Cardiac muscle cell (in vitro differentiated cells and primary cell): ENCODE data around the gene PDE1A. TPM values are rescaled to one million over a fixed set of nuclear protein-coding genes. Genes with fewer than 3 reads are reported as not detected.

ENCODE experiments used
- DNase-seq, 2 donors: peaks; one replicate each; pipeline versions ENCODE4 v3.0.0 to v3.0.0-alpha.2; 2010 to 2017; ENCODE audit warnings: low read depth in 1 of 2, low spot score in 1 of 2
- H3K27ac ChIP-seq: fragments of 200-600 bp; sonication (generic); 2 replicates; pipeline ENCODE4 v1.5.1; 2016
- H3K27me3 ChIP-seq: fragments of 200-600 bp; sonication (generic); 2 replicates; pipeline ENCODE4 v1.6.0; 2016; ENCODE audit warnings: control low read depth
- H3K36me3 ChIP-seq: fragments of 200-600 bp; sonication (generic); 2 replicates; pipeline ENCODE4 v1.5.1; 2016; ENCODE audit warnings: control low read depth
- H3K4me1 ChIP-seq: fragments of 200-600 bp; sonication (generic); 2 replicates; pipeline ENCODE4 v1.8.1; 2017; ENCODE audit warnings: low read depth, mild to moderate bottlenecking, mixed run types
- H3K4me3 ChIP-seq: fragments of 200-600 bp; sonication (generic); 2 replicates; pipeline ENCODE4 v1.5.1; 2016; ENCODE audit warnings: mild to moderate bottlenecking
- H3K9me3 ChIP-seq: fragments of 200-600 bp; sonication (generic); 2 replicates; pipeline ENCODE4 v1.5.1; 2017; ENCODE audit warnings: low read depth, mild to moderate bottlenecking, control low read depth
- CTCF ChIP-seq: IDR thresholded peaks from 2 replicates; pipeline ENCODE4 v1.5.1; 2012; ENCODE audit warnings: low read depth, mild to moderate bottlenecking, low read length
- polyA plus RNA-seq: library from polyadenylated mRNA; unstranded; fragments of >200 nt; fragmentation: Nextera tagmentation; extraction: Ambion mirVana; gene quantifications from 2 replicates; pipeline ENCODE4 v1.2.1, GENCODE V29; 2016
- total RNA-seq: library from RNA; depleted of rRNA; stranded (reverse); fragments of >200 nt; gene quantifications from 2 replicates; pipeline ENCODE4 v1.2.3, GENCODE V29; 2016

PDE1A gene
- total and polyA plus RNA-seq, 2 experiments from 2014 or later: 0.06 to 0.60 TPM

DNA sequence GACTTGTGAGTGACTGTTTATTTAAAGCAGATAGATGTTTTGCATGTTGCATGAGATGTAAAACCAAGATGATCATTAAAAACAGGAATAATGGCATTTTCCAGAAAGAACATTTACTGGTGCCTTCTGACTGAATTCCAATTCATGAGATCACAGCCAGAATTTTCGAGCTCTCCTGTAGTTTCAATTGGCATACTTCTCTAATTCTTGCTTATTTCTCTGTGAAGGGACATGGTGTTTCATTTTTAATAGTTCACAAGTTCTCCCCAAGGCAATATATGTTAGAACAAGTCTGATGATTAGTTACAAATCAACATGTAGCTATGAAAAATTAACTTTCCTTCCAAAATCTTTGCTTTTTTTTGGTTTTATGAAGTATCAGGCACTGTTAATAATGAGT lies 105.7 kb downstream of the PDE1A start:
- no peak for DNase-seq
- no peaks in the 10 kb centered on the region for H3K4me1 ChIP-seq
- H3K4me3 ChIP-seq: no peak overlapping the region
- no peaks in the 10 kb centered on the region for H3K9me3 ChIP-seq
- TF ChIP-seq CTCF: no peak
- no peak overlapping the region for H3K27ac ChIP-seq
- no peaks in the 10 kb centered on the region for H3K27me3 ChIP-seq
- no peaks in the 10 kb centered on the region for H3K36me3 ChIP-seq

GRCh38 chr2:182319556-182320505 lies 107.0 kb downstream of the PDE1A start:
- TF ChIP-seq CTCF: no peak

GRCh38 chr2:182318466-182319220 lies 108.2 kb downstream of the PDE1A start:
- TF ChIP-seq CTCF: no peak
- Histone ChIP-seq H3K4me1 (no peaks in the 10 kb centered on the region), H3K27ac (no peak overlapping the region), H3K36me3 (no peaks in the 10 kb centered on the region), H3K27me3 (no peaks in the 10 kb centered on the region), H3K9me3 (no peaks in the 10 kb centered on the region), H3K4me3 (no peak overlapping the region)
- peak in 1 of 2 donors; percentile 20 for DNase-seq

More at GRCh38 chr2:182319556-182320505, 107.0 kb downstream of the PDE1A start:
- Histone ChIP-seq H3K4me1 (no peaks in the 10 kb centered on the region), H3K4me3 (no peak overlapping the region), H3K9me3 (no peaks in the 10 kb centered on the region), H3K36me3 (no peaks in the 10 kb centered on the region), H3K27ac (no peak overlapping the region), H3K27me3 (no peaks in the 10 kb centered on the region)
- no peak for DNase-seq

GRCh38 chr2:182316950-182317349 lies 109.9 kb downstream of the PDE1A start:
- no peak overlapping the region for H3K27ac ChIP-seq
- H3K4me1 ChIP-seq: no peaks in the 10 kb centered on the region
- TF ChIP-seq CTCF: no peak
- H3K9me3 ChIP-seq: no peaks in the 10 kb centered on the region
- H3K27me3 ChIP-seq: no peaks in the 10 kb centered on the region
- no peak overlapping the region for H3K4me3 ChIP-seq
- DNase-seq: no peak
- H3K36me3 ChIP-seq: no peaks in the 10 kb centered on the region

- Histone ChIP-seq H3K4me1 (no peaks in the 10 kb centered on the region), H3K36me3 (no peaks in the 10 kb centered on the region), H3K27ac (no peak overlapping the region), H3K27me3 (no peaks in the 10 kb centered on the region), H3K9me3 (no peaks in the 10 kb centered on the region), H3K4me3 (no peak overlapping the region)
- DNase-seq: no peak
- TF ChIP-seq CTCF: no peak
Observed at GRCh38 chr2:182302972-182303371, 123.9 kb downstream of the PDE1A start.
